PFSK-1 (cell line): ENCODE measurements around the gene ARHGAP15.

Source experiments
- POLR2AphosphoS5 ChIP-seq: IDR thresholded peaks from 2 replicates; pipeline ENCODE4 v1.6.1; 2012; ENCODE audit warnings: low read depth, mild to moderate bottlenecking, control low read depth, low read length, moderate library complexity
- TAF1 ChIP-seq: IDR thresholded peaks from 2 replicates; pipeline ENCODE4 v1.6.1; 2012; ENCODE audit warnings: low read length, control low read depth, borderline replicate concordance; ENCODE audit not compliant: insufficient read depth

DNA sequence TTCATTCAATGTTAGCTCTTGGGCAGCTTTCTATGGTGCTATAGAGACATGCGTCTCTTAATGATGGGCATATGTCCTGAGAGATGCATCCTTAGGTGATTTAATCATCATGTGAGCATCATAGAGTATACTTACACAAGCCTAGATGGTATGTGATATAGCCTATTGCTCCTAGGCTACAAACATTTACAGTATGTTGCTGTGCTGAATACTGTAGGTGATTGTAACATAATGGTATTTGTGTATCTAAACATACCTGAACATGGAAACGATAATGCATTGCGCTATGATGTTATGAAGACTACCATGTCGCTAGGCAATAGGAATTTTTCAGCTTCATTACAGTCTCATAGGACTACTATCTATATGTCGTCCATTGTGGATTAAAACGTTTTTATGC, 89.4 kb downstream of the ARHGAP15 start:
- no peak for TF ChIP-seq TAF1
- no peak for TF ChIP-seq POLR2AphosphoS5
